ENCODE data around the gene FAM118B.
A peak's percentile ranks its signal among the peaks of the same experiment; 100 is the strongest.

The FAM118B gene

DNA sequence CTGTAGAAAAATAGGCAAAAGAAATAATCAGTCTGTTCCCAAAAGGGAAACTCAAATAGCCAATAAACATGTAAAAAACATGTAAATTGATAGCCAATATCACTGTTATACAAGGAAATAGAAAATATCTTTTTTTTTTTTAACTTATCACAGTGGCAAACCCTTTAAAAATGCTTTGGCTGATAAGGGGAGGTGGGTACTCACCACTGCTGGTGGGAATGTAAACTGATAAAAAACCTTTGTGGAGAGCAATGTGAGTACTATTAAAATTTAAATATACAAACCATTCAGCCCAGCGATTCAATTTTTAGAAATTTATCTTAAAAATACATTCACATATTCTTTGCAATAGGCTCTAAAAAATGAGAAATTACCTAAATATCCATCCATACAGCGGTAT is 3.7 kb upstream of the FAM118B start:
- TF ChIP-seq, protein P1, sequence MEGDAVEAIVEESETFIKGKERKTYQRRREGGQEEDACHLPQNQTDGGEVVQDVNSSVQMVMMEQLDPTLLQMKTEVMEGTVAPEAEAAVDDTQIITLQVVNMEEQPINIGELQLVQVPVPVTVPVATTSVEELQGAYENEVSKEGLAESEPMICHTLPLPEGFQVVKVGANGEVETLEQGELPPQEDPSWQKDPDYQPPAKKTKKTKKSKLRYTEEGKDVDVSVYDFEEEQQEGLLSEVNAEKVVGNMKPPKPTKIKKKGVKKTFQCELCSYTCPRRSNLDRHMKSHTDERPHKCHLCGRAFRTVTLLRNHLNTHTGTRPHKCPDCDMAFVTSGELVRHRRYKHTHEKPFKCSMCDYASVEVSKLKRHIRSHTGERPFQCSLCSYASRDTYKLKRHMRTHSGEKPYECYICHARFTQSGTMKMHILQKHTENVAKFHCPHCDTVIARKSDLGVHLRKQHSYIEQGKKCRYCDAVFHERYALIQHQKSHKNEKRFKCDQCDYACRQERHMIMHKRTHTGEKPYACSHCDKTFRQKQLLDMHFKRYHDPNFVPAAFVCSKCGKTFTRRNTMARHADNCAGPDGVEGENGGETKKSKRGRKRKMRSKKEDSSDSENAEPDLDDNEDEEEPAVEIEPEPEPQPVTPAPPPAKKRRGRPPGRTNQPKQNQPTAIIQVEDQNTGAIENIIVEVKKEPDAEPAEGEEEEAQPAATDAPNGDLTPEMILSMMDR (IDR thresholded peaks at IDR 0.05; ENCODE audit: low read depth, low read length): no peak
- no peak overlapping the region for H3K4me3 ChIP-seq (ENCODE audit: low read depth, low read length)

DNA sequence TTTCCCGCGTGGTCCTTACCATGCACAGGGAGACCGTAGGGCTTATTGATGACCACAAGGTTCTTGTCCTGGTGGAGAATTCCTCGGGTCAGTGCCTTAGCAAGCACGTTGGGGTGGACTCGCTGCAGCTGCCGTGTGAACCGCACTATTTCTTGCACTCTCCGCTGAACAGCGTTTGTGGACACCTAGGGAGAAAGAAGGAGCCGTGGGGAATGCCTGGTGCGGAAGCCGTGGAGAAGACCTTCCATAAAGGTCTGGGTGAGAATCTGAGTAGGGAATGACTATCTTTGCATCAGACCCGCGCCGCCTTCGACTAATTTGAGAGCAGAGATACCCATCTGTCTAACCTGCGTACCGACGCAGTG is 729 bp upstream of the FAM118B start:
- TF ChIP-seq, protein P1 (IDR thresholded peaks at IDR 0.05; ENCODE audit: low read depth, low read length): no peak
- H3K4me3 ChIP-seq (ENCODE audit: low read depth, low read length): peak overlapping the region; percentile 98

DNA sequence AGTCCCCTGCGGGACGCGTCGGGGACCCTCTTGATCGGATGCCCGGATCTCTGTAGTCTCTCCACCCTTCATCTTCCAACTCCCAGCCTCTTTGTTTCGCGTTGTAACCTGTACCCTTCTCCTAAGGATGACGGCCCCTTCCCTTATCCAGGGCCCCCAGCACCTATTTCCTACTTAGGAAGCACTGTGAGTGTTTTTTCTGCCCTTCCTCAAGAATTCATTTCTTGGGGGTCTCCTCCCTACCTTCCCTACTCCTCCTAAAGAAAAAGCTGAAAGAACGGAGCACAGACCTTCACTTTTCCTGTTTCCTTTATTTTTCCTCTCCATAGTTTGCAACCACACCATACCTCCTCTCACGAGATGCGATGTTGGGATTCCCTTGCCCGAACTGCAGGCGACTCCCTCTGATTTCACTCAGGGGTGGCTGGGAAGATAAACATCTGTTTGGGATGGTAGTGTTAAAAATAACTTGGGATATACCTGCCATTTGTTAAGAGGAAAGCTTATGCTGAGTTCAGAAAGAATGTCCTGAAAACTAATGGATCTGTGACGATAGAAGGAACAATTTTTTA is 593 bp downstream of the FAM118B start:
- H3K4me3 ChIP-seq (ENCODE audit: low read depth, low read length): peak overlapping the region; percentile 98
- TF ChIP-seq, protein P1 (IDR thresholded peaks at IDR 0.05; ENCODE audit: low read depth, low read length): no peak

DNA sequence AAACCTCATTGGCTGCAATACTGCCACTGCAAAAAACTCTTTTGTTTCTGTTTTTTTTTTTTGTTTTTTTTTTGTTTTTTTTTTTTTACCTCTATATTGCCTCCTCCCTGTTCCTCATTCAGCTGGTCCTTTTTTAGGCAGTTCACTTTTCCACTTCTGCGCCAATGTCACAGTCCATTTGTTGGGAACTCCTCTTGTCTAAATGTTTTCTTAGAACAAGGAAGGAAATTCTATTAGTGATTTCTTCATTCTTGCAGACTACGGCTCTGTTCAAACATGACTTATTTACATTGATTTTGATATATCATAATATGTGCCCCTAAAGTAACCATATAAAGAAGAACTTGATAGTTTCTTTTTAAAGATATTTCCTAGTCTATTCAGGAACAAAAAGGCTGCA is 2.9 kb downstream of the FAM118B start:
- no peak overlapping the region for H3K4me3 ChIP-seq (ENCODE audit: low read depth, low read length)
- TF ChIP-seq, protein P1 (IDR thresholded peaks at IDR 0.05; ENCODE audit: low read depth, low read length): no peak

DNA sequence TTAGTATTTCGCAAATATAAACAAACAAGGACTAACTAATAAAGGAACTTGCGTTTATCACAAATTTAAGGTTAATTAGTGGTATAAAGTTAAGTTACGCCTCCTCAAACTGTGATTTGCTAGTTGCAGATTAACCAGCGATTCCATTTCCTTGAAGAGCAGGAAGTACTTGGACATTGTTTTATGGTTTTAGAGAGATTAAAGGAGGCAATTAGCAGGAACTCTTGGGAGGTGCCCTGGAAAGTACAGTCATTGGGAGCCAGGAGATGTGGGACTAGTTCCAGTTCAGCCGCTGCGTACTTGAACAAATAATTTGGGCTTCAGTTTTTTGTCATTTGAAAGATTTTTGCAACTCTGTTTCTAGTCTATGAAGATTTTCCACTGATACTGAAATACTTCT is 3.3 kb downstream of the FAM118B start:
- H3K4me3 ChIP-seq (ENCODE audit: low read depth, low read length): no peak overlapping the region
- TF ChIP-seq, protein P1 (IDR thresholded peaks at IDR 0.05; ENCODE audit: low read depth, low read length): no peak

DNA sequence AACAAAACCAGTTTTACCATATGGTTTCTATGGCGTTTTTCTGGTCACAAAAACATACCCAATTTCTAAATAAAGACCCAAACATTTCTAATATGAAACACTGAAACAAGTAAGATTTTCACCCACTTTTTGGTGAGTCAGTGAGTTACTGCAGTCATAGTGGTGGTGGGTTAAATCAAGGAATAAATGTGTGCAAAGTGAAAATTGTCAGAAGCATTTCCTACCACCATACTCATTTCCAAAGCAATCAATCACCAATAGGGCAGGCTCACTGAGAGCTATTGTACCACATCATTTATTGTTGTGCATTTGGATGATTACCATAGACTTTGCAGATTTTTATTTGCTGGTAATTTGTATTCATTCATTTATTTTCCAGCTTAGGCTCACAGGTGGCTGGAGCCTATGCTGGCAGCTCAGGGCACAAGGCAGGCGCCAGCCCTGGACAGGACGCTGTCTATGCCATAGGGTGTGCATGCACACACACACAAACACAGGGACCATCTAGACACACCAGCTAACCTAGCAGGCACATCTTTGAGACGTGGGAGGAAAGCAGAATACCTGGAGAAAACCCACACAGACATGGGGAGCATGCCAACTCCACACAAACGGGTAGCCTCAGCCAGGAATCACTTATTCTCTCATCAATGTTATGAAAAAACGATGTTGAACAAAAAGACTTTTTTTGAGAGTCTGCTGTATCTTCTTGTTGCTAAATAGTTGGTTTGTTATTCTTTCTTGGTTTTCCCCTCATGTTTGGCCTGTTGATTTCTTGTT is 5.1 kb downstream of the FAM118B start:
- H3K4me3 ChIP-seq (ENCODE audit: low read depth, low read length): no peak overlapping the region
- TF ChIP-seq, protein P1 (IDR thresholded peaks at IDR 0.05; ENCODE audit: low read depth, low read length): no peak

DNA sequence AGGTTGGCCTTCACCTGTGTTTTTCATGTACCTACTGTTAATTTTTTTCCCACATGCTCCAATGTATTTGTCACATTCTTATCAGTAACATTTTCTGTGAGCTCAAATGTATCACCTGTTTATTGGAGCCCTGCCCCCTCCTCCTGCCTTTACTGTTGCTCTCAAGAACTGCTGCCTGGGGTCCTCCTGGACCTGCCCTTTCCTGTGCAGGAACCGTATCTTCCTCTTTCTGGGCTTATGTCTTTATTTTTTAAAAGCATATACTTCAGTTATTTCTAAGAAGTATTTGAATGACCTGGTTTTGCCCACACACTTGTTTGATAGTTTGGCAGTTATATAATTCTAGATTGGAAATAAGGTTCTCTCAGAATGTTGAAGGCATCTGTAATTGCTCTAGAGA is 5.9 kb downstream of the FAM118B start:
- TF ChIP-seq, protein P1 (IDR thresholded peaks at IDR 0.05; ENCODE audit: low read depth, low read length): no peak
- no peak overlapping the region for H3K4me3 ChIP-seq (ENCODE audit: low read depth, low read length)
